ENCODE results near the gene TLCD5. TPM values are rescaled to one million over a fixed set of nuclear protein-coding genes. Genes with fewer than 3 reads are reported as not detected.
A peak's percentile ranks its signal among the peaks of the same experiment; 100 is the strongest.

The TLCD5 gene
- total RNA-seq, 2 donors from 2014 or later: 0.10 to 0.32 TPM

DNA sequence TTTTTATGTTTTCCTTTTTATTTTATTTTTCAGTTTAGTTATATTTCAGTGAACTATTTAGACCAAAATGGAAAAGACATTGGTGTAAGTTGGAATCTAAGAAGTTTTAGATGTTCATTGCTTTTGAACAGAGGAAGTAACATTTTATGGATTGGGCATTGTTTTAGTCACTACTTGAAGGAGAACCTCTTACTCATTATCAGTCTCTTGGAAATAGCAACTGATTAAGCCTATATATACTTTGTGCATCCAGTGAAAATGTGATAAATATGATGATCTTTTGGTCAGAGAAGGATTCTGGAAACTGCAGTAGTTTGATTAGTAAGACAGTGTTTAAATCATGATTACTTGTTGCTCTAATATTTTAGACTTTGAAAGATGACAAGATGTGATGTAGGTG is 25.5 kb downstream of the TLCD5 start:
- no peak for DNase-seq
- H3K4me3 Mint-ChIP-seq: peak overlapping the region; percentile 15
- H3K27me3 Mint-ChIP-seq: peaks cover 58% of the 10 kb centered on the region
- ATAC-seq: no peak
- no peak overlapping the region for H3K27ac Mint-ChIP-seq
- H3K4me1 Mint-ChIP-seq: peaks cover 22% of the 10 kb centered on the region
- no peaks in the 10 kb centered on the region for H3K9me3 ChIP-seq (ENCODE audit: control insufficient read depth, low read length, poor library complexity, severe bottlenecking)
- H3K36me3 Mint-ChIP-seq (ENCODE audit: low read depth): peaks cover 3% of the 10 kb centered on the region

DNA sequence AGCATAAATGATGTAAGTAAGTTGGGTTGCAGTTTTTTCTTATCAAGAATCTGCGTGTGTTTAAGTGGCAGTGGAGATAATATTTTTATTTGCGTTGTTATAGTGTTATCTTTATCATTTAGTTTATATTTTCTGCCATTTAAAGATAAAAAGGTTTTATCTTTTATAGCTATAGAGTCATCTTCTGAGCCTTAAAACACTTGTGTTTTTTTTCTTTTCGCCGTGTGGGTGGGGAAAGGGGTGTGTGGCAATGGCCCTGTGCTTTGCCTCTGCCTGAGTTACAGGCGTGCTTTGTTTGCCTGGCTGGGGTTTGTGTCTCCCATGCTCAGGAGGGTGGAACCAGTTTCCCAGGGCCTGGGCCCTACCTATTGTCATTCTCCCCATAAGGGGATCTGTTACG is 27.3 kb downstream of the TLCD5 start:
- no peaks in the 10 kb centered on the region for H3K9me3 ChIP-seq (ENCODE audit: control insufficient read depth, low read length, poor library complexity, severe bottlenecking)
- no peak overlapping the region for H3K4me3 Mint-ChIP-seq
- H3K4me1 Mint-ChIP-seq: peaks cover 16% of the 10 kb centered on the region
- DNase-seq (no peak), ATAC-seq (no peak)
- H3K27ac Mint-ChIP-seq: no peak overlapping the region
- H3K27me3 Mint-ChIP-seq: peaks cover 54% of the 10 kb centered on the region
- peaks cover 8% of the 10 kb centered on the region for H3K36me3 Mint-ChIP-seq (ENCODE audit: low read depth)

DNA sequence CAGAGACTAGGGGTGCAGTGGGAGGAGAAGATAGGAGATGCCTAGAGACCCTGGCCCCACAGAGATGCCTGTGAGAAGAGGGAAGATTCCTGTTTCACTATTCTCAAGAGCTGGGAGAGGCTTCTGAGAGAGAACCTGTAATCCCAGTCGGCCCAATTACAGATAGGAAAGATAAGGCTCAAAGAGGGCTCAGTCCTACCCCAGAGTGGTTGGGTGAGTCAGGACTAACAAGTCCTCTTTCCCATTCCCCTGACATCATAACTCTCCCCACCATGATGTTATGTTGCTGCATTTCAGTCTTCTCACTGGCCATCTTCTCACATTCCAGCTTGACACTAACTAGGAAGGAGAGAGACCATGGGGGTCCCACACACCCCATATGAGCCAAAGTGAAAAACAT is 29.0 kb downstream of the TLCD5 start:
- H3K27ac Mint-ChIP-seq: peak overlapping the region; percentile 32
- peaks cover 53% of the 10 kb centered on the region for H3K27me3 Mint-ChIP-seq
- DNase-seq (no peak), ATAC-seq (no peak)
- H3K4me1 Mint-ChIP-seq: peaks cover 11% of the 10 kb centered on the region
- no peaks in the 10 kb centered on the region for H3K9me3 ChIP-seq (ENCODE audit: control insufficient read depth, low read length, poor library complexity, severe bottlenecking)
- H3K4me3 Mint-ChIP-seq: no peak overlapping the region
- H3K36me3 Mint-ChIP-seq (ENCODE audit: low read depth): peaks cover 11% of the 10 kb centered on the region

DNA sequence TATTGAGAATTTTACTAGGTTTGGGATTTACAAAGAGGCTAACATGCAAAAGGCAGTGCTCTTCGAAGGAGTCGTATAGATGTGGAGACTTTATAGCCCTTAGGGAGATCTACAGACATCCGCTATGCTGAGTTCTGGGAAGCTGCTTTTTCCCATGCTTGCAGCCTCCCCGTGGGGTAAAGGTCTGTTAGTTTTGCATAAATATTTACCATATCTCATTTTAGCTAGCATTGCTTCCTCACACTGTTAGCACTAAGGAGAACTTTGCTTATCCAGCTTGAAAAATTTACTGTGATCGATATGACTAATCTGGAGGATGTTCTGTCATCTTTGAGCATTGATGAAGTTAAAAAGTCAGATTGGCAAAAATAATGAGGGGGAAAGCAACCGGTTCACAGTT is 29.7 kb downstream of the TLCD5 start:
- H3K9me3 ChIP-seq (ENCODE audit: control insufficient read depth, low read length, poor library complexity, severe bottlenecking): no peaks in the 10 kb centered on the region
- Mint-ChIP-seq H3K4me3 (no peak overlapping the region), H3K4me1 (peaks cover 13% of the 10 kb centered on the region), H3K27me3 (peaks cover 46% of the 10 kb centered on the region), H3K27ac (no peak overlapping the region), H3K36me3 (ENCODE audit: low read depth) (peaks cover 11% of the 10 kb centered on the region)
- no peak for DNase-seq
- ATAC-seq: no peak

DNA sequence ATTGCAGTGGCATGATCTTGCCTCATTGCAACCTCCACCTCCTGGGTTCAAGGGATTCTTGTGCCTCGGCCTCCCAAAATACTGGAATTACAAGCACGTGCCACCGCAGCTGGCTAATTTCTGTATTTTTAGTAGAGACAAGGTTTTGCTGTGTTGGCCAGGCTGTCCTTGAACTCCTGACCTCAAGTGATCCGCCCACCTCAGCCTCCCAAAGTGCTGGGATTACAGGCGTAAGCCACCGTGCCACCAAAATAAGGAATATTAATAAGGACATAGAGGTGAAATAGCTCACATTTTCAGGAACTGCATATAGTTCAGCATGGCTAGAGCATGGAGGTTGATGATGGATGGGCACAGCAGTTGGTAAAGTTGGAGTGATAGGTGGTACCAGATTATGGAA is 32.5 kb downstream of the TLCD5 start:
- ATAC-seq (no peak), DNase-seq (no peak)
- Mint-ChIP-seq H3K27me3 (peaks cover 43% of the 10 kb centered on the region), H3K27ac (peak overlapping the region; percentile 37), H3K4me1 (peaks cover 13% of the 10 kb centered on the region), H3K4me3 (no peak overlapping the region), H3K36me3 (ENCODE audit: low read depth) (peaks cover 8% of the 10 kb centered on the region)
- H3K9me3 ChIP-seq (ENCODE audit: control insufficient read depth, low read length, poor library complexity, severe bottlenecking): no peaks in the 10 kb centered on the region

DNA sequence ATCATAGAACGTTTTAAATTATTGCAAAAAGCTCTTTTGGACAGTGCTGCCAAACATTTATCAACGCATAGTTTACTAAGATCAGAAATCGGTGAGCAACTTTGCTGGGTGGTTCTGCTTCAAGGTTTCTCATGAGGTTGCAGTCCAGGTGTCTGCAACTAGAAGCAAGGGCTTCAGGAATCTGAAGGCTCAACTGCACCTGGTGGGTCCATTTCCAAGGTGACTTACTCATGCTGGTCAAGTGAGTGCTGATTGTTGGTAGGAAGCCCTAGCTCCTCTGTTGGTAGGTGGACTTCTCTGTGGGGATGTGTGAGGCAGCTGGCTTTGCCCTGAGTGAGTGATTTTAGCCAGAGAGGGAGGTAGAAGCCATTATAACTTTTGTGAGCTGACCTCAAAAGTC is 33.6 kb downstream of the TLCD5 start:
- peaks cover 9% of the 10 kb centered on the region for H3K4me1 Mint-ChIP-seq
- H3K4me3 Mint-ChIP-seq: no peak overlapping the region
- no peaks in the 10 kb centered on the region for H3K9me3 ChIP-seq (ENCODE audit: control insufficient read depth, low read length, poor library complexity, severe bottlenecking)
- peaks cover 8% of the 10 kb centered on the region for H3K36me3 Mint-ChIP-seq (ENCODE audit: low read depth)
- H3K27ac Mint-ChIP-seq: no peak overlapping the region
- DNase-seq: no peak
- ATAC-seq: no peak
- peaks cover 35% of the 10 kb centered on the region for H3K27me3 Mint-ChIP-seq

DNA sequence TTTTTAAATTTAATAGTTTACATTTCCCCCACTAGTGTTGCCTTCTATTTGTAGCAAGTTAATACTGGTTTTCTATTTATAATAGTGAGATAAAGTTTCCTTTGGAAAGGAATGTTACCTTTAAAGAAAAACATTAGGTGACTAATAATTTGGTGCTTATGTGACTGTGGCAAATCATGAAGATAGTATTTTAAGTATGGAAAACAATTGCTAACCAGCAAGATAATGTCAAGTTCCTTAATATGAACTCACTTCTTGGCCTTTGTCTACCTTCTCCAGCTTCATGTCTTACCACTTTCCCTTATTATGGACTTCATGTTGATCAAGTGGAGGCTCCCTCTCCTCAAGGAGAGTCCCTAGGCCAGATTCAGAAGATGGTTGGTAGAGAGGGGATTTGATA is 38.3 kb downstream of the TLCD5 start:
- Mint-ChIP-seq H3K27ac (no peak overlapping the region), H3K36me3 (ENCODE audit: low read depth) (no peaks in the 10 kb centered on the region), H3K27me3 (peaks cover 9% of the 10 kb centered on the region), H3K4me3 (no peak overlapping the region), H3K4me1 (peaks cover 8% of the 10 kb centered on the region)
- no peak for ATAC-seq
- no peak for DNase-seq
- H3K9me3 ChIP-seq (ENCODE audit: control insufficient read depth, low read length, poor library complexity, severe bottlenecking): no peaks in the 10 kb centered on the region

DNA sequence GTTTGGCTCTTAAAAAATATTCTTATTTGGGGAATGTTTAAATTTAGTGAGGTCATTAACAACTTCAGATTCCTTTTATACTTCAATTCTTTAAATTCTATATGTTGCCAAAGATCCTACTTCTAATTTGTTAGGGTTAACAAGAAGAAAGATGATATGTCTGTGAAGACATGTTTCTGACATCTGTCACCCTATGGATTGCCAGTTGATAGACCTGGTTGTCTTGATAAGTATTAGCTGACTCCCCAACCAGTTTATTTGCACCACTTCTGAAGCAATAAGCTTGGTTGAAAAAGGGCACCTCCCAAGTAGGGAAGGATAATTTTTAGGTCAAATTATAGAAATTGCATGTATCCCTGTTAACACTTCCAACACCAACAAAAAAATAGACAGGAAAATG is 40.4 kb downstream of the TLCD5 start:
- Mint-ChIP-seq H3K36me3 (ENCODE audit: low read depth) (no peaks in the 10 kb centered on the region), H3K27ac (no peak overlapping the region), H3K4me3 (no peak overlapping the region), H3K27me3 (peaks cover 9% of the 10 kb centered on the region), H3K4me1 (peaks cover 2% of the 10 kb centered on the region)
- DNase-seq: no peak
- ATAC-seq: no peak
- no peaks in the 10 kb centered on the region for H3K9me3 ChIP-seq (ENCODE audit: control insufficient read depth, low read length, poor library complexity, severe bottlenecking)

DNA sequence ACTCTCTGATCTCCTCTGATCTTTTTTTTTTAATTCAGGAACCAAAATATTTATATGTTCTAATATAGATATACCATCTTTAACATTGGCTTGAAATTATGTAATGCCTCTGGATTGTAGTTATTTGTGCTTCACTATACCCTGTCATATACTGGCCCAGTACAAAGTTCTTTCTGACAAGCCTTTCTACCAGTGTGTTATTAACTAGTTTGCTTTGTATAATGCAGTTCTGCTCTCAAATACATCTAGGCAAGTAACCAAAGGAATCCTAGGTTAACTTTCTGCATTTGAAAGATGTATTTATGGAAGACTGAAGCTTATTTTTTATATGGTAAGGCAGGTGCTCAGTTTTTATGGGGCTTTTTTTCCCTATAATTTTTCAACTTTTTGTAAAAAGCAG is 47.2 kb downstream of the TLCD5 start:
- peaks cover 2% of the 10 kb centered on the region for H3K36me3 Mint-ChIP-seq (ENCODE audit: low read depth)
- peaks cover 2% of the 10 kb centered on the region for H3K4me1 Mint-ChIP-seq
- H3K4me3 Mint-ChIP-seq: no peak overlapping the region
- peak overlapping the region; percentile 16 for H3K27ac Mint-ChIP-seq
- H3K27me3 Mint-ChIP-seq: no peaks in the 10 kb centered on the region
- ATAC-seq (no peak), DNase-seq (no peak)
- no peaks in the 10 kb centered on the region for H3K9me3 ChIP-seq (ENCODE audit: control insufficient read depth, low read length, poor library complexity, severe bottlenecking)

DNA sequence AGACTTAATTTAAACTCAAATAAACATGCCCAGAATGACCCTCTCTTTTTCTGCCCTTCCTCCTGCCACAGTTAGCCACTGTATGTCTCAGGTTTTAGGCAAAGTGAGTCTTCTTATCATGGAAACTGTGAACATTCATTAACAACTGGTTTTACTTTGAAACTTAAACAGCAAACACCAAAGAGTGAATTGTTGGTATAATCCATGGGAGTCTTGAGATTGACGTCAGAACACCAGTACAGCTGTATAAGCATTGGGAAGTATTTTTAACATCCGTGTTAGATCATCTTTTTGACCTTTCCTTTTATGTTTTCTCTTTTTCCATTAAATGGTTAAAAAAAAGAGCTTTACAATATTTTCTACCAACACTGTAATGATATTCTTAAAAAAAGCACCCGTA is 50.0 kb downstream of the TLCD5 start:
- no peak overlapping the region for H3K27ac Mint-ChIP-seq
- H3K9me3 ChIP-seq (ENCODE audit: control insufficient read depth, low read length, poor library complexity, severe bottlenecking): no peaks in the 10 kb centered on the region
- peaks cover 2% of the 10 kb centered on the region for H3K36me3 Mint-ChIP-seq (ENCODE audit: low read depth)
- H3K27me3 Mint-ChIP-seq: no peaks in the 10 kb centered on the region
- no peak for ATAC-seq
- peaks cover 2% of the 10 kb centered on the region for H3K4me1 Mint-ChIP-seq
- no peak for DNase-seq
- H3K4me3 Mint-ChIP-seq: no peak overlapping the region

DNA sequence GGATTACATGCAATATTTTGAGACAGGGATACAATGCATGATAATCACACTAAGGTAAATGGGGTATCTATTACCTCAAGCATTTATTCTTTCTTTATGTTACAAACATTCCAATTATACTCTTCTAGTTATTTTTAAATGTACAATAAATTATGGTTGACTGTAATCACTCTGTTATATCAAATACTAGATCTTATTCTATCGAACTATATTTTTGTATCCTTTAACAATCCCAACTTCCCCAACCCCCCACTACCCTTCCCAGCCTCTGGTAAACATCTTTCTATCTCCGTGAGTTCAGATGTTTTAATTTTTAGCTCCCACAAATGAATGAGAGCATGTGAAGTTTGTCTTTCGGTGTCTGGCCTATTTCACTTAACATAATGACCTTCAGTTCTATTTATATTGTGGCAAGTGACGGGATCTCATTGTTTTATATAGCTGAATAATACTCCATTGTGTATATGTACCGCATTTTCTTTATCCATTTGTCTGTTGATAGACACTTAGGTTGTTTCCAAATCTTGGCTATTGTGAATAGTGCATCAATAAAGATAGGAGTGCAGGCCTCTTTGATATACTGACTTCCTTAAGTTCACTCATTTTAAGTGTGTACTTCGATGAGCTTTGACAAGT is 51.6 kb downstream of the TLCD5 start:
- DNase-seq (no peak), ATAC-seq (no peak)
- H3K27ac Mint-ChIP-seq: no peak overlapping the region
- no peaks in the 10 kb centered on the region for H3K27me3 Mint-ChIP-seq
- peaks cover 1% of the 10 kb centered on the region for H3K4me1 Mint-ChIP-seq
- no peaks in the 10 kb centered on the region for H3K9me3 ChIP-seq (ENCODE audit: control insufficient read depth, low read length, poor library complexity, severe bottlenecking)
- H3K36me3 Mint-ChIP-seq (ENCODE audit: low read depth): peaks cover 2% of the 10 kb centered on the region
- no peak overlapping the region for H3K4me3 Mint-ChIP-seq

DNA sequence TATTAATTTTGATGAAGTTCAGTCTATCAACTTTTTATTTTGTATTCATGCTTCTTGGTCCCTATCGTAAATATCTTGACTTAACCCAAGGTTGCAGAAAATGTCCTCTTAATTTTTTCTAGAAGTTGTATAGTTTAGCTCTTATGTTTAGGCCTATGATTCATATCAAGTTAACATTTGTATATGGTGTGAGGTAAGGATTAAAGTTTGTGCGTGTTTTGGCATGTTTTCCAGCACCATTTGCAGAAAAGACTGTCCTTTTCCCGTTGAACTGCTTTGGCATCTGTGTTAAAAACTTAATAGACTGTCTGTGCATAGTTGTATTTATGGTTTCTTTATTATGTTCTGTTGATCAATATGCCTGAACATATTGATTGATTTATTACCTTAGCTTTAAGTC is 53.4 kb downstream of the TLCD5 start:
- Mint-ChIP-seq H3K36me3 (ENCODE audit: low read depth) (peaks cover 2% of the 10 kb centered on the region), H3K27ac (no peak overlapping the region), H3K4me3 (no peak overlapping the region), H3K4me1 (peaks cover 3% of the 10 kb centered on the region), H3K27me3 (peaks cover 8% of the 10 kb centered on the region)
- DNase-seq: no peak
- ATAC-seq: no peak
- no peaks in the 10 kb centered on the region for H3K9me3 ChIP-seq (ENCODE audit: control insufficient read depth, low read length, poor library complexity, severe bottlenecking)

DNA sequence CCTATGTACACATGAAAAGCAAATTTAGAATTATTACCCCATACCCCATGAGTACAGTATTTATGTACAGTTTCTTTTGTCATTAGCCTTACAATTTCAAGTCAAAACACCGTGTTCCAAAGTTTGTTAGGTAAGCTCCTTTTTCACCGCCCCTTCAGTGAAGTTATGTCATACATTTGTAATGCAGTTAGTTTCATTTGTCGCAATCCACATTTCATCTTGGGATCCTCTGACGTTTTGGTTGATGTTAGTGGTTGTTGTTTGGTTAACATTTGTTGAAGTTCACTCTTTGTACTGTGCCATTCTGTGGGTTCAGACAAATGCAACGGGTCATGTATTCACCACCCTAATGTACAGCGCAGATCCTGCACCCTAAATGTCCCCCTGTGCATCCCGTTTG is 56.3 kb downstream of the TLCD5 start:
- peaks cover 3% of the 10 kb centered on the region for H3K4me1 Mint-ChIP-seq
- no peak for ATAC-seq
- H3K4me3 Mint-ChIP-seq: no peak overlapping the region
- H3K36me3 Mint-ChIP-seq (ENCODE audit: low read depth): no peaks in the 10 kb centered on the region
- no peak for DNase-seq
- H3K27ac Mint-ChIP-seq: no peak overlapping the region
- H3K9me3 ChIP-seq (ENCODE audit: control insufficient read depth, low read length, poor library complexity, severe bottlenecking): no peaks in the 10 kb centered on the region
- H3K27me3 Mint-ChIP-seq: peaks cover 19% of the 10 kb centered on the region

All from T-helper 17 cell (primary cell).